Esophagus muscularis mucosa (tissue), 3 donors: ENCODE data around the gene ORAI3.

Source experiments
- POLR2A ChIP-seq: fragments of 450-650 bp; IDR thresholded peaks from one replicate; pipeline ENCODE4 v1.6.1; 2017; ENCODE audit warnings: antibody characterized with exemption, moderate library complexity, mild to moderate bottlenecking, low read depth
- TF ChIP-seq, protein P1 (sequence below), 3 experiments: fragments of 200-600 bp in 2 of 3; fragments of 450-650 bp in 1 of 3; sonication (generic) in 2 of 3; IDR thresholded peaks; one replicate each; pipeline ENCODE4 v1.5.1; 2017 to 2019; ENCODE audit warnings: antibody characterized with exemption in 3 of 3, mild to moderate bottlenecking in 2 of 3, moderate library complexity in 1 of 3

DNA sequence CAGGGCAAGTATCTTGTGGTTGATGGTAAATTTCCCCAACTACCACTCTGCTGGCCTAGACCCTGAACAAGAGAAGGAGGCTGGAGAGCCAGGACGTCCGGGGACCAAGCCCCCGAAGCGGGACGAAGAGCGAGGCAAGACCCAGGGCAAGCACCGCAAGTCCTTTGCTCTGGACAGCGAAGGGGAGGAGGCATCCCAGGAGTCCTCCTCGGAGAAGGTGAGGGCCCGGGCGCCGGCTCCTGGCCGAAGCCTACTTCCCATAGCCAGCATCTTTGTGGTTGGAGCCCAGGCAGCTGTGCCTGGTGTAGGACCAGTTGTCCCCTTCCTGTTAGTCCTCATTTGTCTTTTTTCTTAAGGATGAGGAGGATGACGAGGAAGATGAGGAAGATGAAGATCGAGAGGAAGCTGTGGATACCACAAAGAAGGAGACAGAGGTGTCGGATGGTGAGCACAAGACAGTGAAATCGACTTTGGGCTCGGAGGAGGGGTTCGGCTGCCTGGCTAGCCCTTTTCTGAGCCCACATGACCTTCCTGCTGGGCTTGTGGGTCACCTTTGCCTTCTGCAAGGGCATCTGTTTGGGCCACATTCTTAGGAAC lies 20.5 kb downstream of the ORAI3 start:
- TF ChIP-seq, protein P1, sequence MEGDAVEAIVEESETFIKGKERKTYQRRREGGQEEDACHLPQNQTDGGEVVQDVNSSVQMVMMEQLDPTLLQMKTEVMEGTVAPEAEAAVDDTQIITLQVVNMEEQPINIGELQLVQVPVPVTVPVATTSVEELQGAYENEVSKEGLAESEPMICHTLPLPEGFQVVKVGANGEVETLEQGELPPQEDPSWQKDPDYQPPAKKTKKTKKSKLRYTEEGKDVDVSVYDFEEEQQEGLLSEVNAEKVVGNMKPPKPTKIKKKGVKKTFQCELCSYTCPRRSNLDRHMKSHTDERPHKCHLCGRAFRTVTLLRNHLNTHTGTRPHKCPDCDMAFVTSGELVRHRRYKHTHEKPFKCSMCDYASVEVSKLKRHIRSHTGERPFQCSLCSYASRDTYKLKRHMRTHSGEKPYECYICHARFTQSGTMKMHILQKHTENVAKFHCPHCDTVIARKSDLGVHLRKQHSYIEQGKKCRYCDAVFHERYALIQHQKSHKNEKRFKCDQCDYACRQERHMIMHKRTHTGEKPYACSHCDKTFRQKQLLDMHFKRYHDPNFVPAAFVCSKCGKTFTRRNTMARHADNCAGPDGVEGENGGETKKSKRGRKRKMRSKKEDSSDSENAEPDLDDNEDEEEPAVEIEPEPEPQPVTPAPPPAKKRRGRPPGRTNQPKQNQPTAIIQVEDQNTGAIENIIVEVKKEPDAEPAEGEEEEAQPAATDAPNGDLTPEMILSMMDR (IDR thresholded peaks at IDR 0.05), result no peak
- TF ChIP-seq POLR2A, result no peak
